Stimulated activated naive CD8-positive, alpha-beta T cell treated with anti-CD3 and anti-CD28 coated beads, Interleukin-15, Interleukin-2, amounts not matched to agents 100 U/mL and 50 U/mL, for 24 hours (primary cell): Measurements from ENCODE around the gene RDH16.
A peak's percentile ranks its signal among the peaks of the same experiment; 100 is the strongest.
"Not testable (repeated sequence)": the region's sequence is repeated elsewhere in the genome, so short reads cannot be mapped to it uniquely, and the experiment has no call there.

ENCODE experiments used
- ATAC-seq: fragments of 150-1000 bp; cut with Tn5 transposase; one replicate; pipeline ENCODE4 v1.10.0; 2021
- DNase-seq: peaks from one replicate; pipeline ENCODE4 v3.0.0; 2021

The RDH16 gene

GRCh38 chr12:56989861-56990610 is 32.6 kb upstream of the RDH16 start:
- DNase-seq: no peak
- ATAC-seq: no peak

- ATAC-seq: no peak
- DNase-seq: no peak
Measured at GRCh38 chr12:56988207-56988739, 30.9 kb upstream of the RDH16 start.

- ATAC-seq (peak; percentile 55), DNase-seq (peak; percentile 79)
Measured at GRCh38 chr12:56987551-56988053, 30.2 kb upstream of the RDH16 start.

- no peak for DNase-seq
- no peak for ATAC-seq
Measured at GRCh38 chr12:56987011-56987410, 29.6 kb upstream of the RDH16 start.

- DNase-seq: not testable (repeated sequence)
- peak; percentile 66 for ATAC-seq
Measured at GRCh38 chr12:56985714-56986113, 28.3 kb upstream of the RDH16 start.

- DNase-seq (no peak), ATAC-seq (no peak)
Measured at GRCh38 chr12:56983386-56983785, 26.0 kb upstream of the RDH16 start.

- not testable (repeated sequence) for DNase-seq, ATAC-seq
Measured at GRCh38 chr12:56982578-56983236, 25.3 kb upstream of the RDH16 start.

- no peak for ATAC-seq
- no peak for DNase-seq
Measured at GRCh38 chr12:56980941-56981530, 23.6 kb upstream of the RDH16 start.

GRCh38 chr12:56980268-56980667 is 22.9 kb upstream of the RDH16 start:
- ATAC-seq (no peak), DNase-seq (no peak)

GRCh38 chr12:56979628-56980027 is 22.2 kb upstream of the RDH16 start:
- ATAC-seq (no peak), DNase-seq (no peak)

GRCh38 chr12:56978397-56979138 is 21.2 kb upstream of the RDH16 start:
- DNase-seq (no peak), ATAC-seq (peak; percentile 28)

- ATAC-seq: not testable (repeated sequence)
Measured at GRCh38 chr12:56977361-56977760, 20.0 kb upstream of the RDH16 start.

GRCh38 chr12:56974224-56974623 is 16.8 kb upstream of the RDH16 start:
- DNase-seq, ATAC-seq: not testable (repeated sequence)

More at GRCh38 chr12:56977361-56977760, 20.0 kb upstream of the RDH16 start:
- DNase-seq: not testable (repeated sequence)

GRCh38 chr12:56968910-56969309 is 11.5 kb upstream of the RDH16 start:
- not testable (repeated sequence) for DNase-seq, ATAC-seq

- not testable (repeated sequence) for ATAC-seq, DNase-seq
Measured at GRCh38 chr12:56965997-56966642, 8.7 kb upstream of the RDH16 start.

GRCh38 chr12:56965124-56965523 is 7.7 kb upstream of the RDH16 start:
- not testable (repeated sequence) for DNase-seq, ATAC-seq

- not testable (repeated sequence) for DNase-seq, ATAC-seq
Measured at GRCh38 chr12:56963557-56963956, 6.1 kb upstream of the RDH16 start.

- not testable (repeated sequence) for ATAC-seq, DNase-seq
Measured at GRCh38 chr12:56962247-56962646, 4.8 kb upstream of the RDH16 start.

- no peak for DNase-seq
- ATAC-seq: no peak
Measured at GRCh38 chr12:56958422-56958821, 1.0 kb upstream of the RDH16 start.

GRCh38 chr12:56955631-56956256 is 1.7 kb downstream of the RDH16 start:
- DNase-seq (no peak), ATAC-seq (no peak)

GRCh38 chr12:56954958-56955355 is 2.5 kb downstream of the RDH16 start:
- ATAC-seq (no peak), DNase-seq (no peak)
